ENCODE measurements around the gene HGS. TPM values are rescaled to one million over a fixed set of nuclear protein-coding genes. Genes with fewer than 3 reads are reported as not detected.

The HGS gene
- total and polyA plus RNA-seq, 5 experiments from 2014 or later = 15.4 to 154 (median 31.1) TPM

Small RNA genes lying within 50 kb of the gene (microRNA-seq; reads per million reads assigned to microRNA genes)
- not detected for gene MIR6786 (ENCODE audit: borderline microRNAs expressed)

Other genes with a start within 250 kb of the HGS start
- 1,000 to 10,000 TPM; 1,189 to 1,230 TPM for gene ACTG1, start 171.2 kb upstream of the HGS start, total RNA-seq
- 1,000 to 10,000 TPM; 1,334 to 1,669 (median 1,595) TPM for gene ACTG1, start 171.2 kb upstream of the HGS start, polyA plus RNA-seq
- gene FSCN2, start 155.6 kb upstream of the HGS start, total RNA-seq = 1 to 10 TPM in 1 of 2 experiments, under 1 TPM in 1; 0.96 to 2.0 TPM
- not detected for gene FSCN2, start 155.6 kb upstream of the HGS start, polyA plus RNA-seq
- gene FAAP100, start 131.7 kb upstream of the HGS start, total RNA-seq = 10 to 100 TPM; 52.5 to 55.9 TPM
- gene FAAP100, start 131.7 kb upstream of the HGS start, polyA plus RNA-seq = 10 to 100 TPM in 2 of 3 donors, 1 to 10 TPM in 1; 9.1 to 17.4 (median 11.7) TPM
- gene NPLOC4, start 46.9 kb upstream of the HGS start, total RNA-seq = 100 to 1,000 TPM in 1 of 2 experiments, 10 to 100 TPM in 1; 91.1 to 101 TPM
- 10 to 100 TPM; 46.3 to 57.8 (median 51.2) TPM for gene NPLOC4, start 46.9 kb upstream of the HGS start, polyA plus RNA-seq
- gene TSPAN10, start 46.8 kb upstream of the HGS start, total RNA-seq = under 1 TPM; 0.80 to 0.86 TPM
- 1 to 10 TPM in 2 of 3 donors, under 1 TPM in 1; 0.83 to 4.0 (median 1.6) TPM for gene TSPAN10, start 46.8 kb upstream of the HGS start, polyA plus RNA-seq
- gene PDE6G, start 27.5 kb upstream of the HGS start, total RNA-seq = 1 to 10 TPM; 5.8 to 7.8 TPM
- 10 to 100 TPM in 2 of 3 donors, 1 to 10 TPM in 1; 4.6 to 19.6 (median 15.3) TPM for gene PDE6G, start 27.5 kb upstream of the HGS start, polyA plus RNA-seq
- 10 to 100 TPM; 69.4 to 71.7 TPM for gene OXLD1, start 17.4 kb upstream of the HGS start, total RNA-seq
- gene OXLD1, start 17.4 kb upstream of the HGS start, polyA plus RNA-seq = 100 to 1,000 TPM in 1 of 3 donors, 10 to 100 TPM in 2; 67.6 to 110 (median 98.3) TPM
- gene CCDC137, start 17.3 kb upstream of the HGS start, total RNA-seq = 10 to 100 TPM; 23.5 to 30.2 TPM
- 10 to 100 TPM; 11.0 to 23.9 (median 11.1) TPM for gene CCDC137, start 17.3 kb upstream of the HGS start, polyA plus RNA-seq
- gene ARL16, start 214 bp upstream of the HGS start, total RNA-seq = 10 to 100 TPM; 23.4 to 26.8 TPM
- gene ARL16, start 214 bp upstream of the HGS start, polyA plus RNA-seq = 10 to 100 TPM; 26.0 to 39.3 (median 32.9) TPM
- gene MRPL12, start 19.4 kb downstream of the HGS start, total RNA-seq = 10 to 100 TPM; 23.8 to 25.9 TPM
- gene MRPL12, start 19.4 kb downstream of the HGS start, polyA plus RNA-seq = 10 to 100 TPM; 48.0 to 60.2 (median 48.0) TPM
- 1 to 10 TPM; 6.0 to 6.1 TPM for gene SLC25A10, start 28.3 kb downstream of the HGS start, total RNA-seq
- gene SLC25A10, start 28.3 kb downstream of the HGS start, polyA plus RNA-seq = 1 to 10 TPM; 2.3 to 4.4 (median 2.3) TPM
- gene GCGR, start 120.1 kb downstream of the HGS start, total RNA-seq = not detected
- gene GCGR, start 120.1 kb downstream of the HGS start, polyA plus RNA-seq = not detected
- gene MCRIP1, start 149.3 kb downstream of the HGS start, total RNA-seq = 10 to 100 TPM; 58.4 to 59.0 TPM
- 10 to 100 TPM; 49.5 to 61.8 (median 55.0) TPM for gene MCRIP1, start 149.3 kb downstream of the HGS start, polyA plus RNA-seq
- not detected for gene PPP1R27, start 151.0 kb downstream of the HGS start, total RNA-seq
- gene PPP1R27, start 151.0 kb downstream of the HGS start, polyA plus RNA-seq = under 1 TPM in 1 of 3 donors, not detected in 2; 0.11 TPM
- 100 to 1,000 TPM; 181 to 190 TPM for gene P4HB, start 176.5 kb downstream of the HGS start, total RNA-seq
- gene P4HB, start 176.5 kb downstream of the HGS start, polyA plus RNA-seq = 100 to 1,000 TPM; 166 to 191 (median 191) TPM
- gene ARHGDIA, start 187.3 kb downstream of the HGS start, total RNA-seq = 100 to 1,000 TPM; 317 to 343 TPM
- gene ARHGDIA, start 187.3 kb downstream of the HGS start, polyA plus RNA-seq = 100 to 1,000 TPM in 1 of 3 donors, 10 to 100 TPM in 2; 55.1 to 102 (median 87.2) TPM
- gene ALYREF, start 207.6 kb downstream of the HGS start, total RNA-seq = 10 to 100 TPM; 49.9 to 54.4 TPM
- gene ALYREF, start 207.6 kb downstream of the HGS start, polyA plus RNA-seq = 10 to 100 TPM; 31.7 to 55.4 (median 50.1) TPM
- gene ANAPC11, start 207.7 kb downstream of the HGS start, total RNA-seq = 10 to 100 TPM; 38.7 to 48.1 TPM
- 100 to 1,000 TPM; 273 to 324 (median 275) TPM for gene ANAPC11, start 207.7 kb downstream of the HGS start, polyA plus RNA-seq
- gene NPB, start 218.2 kb downstream of the HGS start, total RNA-seq = 1 to 10 TPM in 1 of 2 experiments, under 1 TPM in 1; 0.69 to 1.0 TPM
- gene NPB, start 218.2 kb downstream of the HGS start, polyA plus RNA-seq = not detected
- 10 to 100 TPM; 34.9 to 38.5 TPM for gene PCYT2, start 227.4 kb downstream of the HGS start, total RNA-seq
- 10 to 100 TPM; 22.9 to 24.0 (median 23.7) TPM for gene PCYT2, start 227.4 kb downstream of the HGS start, polyA plus RNA-seq
- 10 to 100 TPM; 66.5 to 70.8 TPM for gene SIRT7, start 234.2 kb downstream of the HGS start, total RNA-seq
- 10 to 100 TPM; 21.3 to 30.6 (median 25.6) TPM for gene SIRT7, start 234.2 kb downstream of the HGS start, polyA plus RNA-seq
- 10 to 100 TPM; 17.1 to 18.0 TPM for gene MAFG, start 243.7 kb downstream of the HGS start, total RNA-seq
- 1 to 10 TPM; 1.2 to 2.5 (median 2.2) TPM for gene MAFG, start 243.7 kb downstream of the HGS start, polyA plus RNA-seq

All from naive thymus-derived CD8-positive, alpha-beta T cell (primary cell).